Renal cortex interstitium (tissue), 11 donors: ENCODE data around the gene KRTAP1-3. TPM values are rescaled to one million over a fixed set of nuclear protein-coding genes. Genes with fewer than 3 reads are reported as not detected.

ENCODE experiments used
- DNase-seq, 11 donors: peaks; one replicate each; pipeline ENCODE4 v3.0.0-alpha.2; 2013; ENCODE audit warnings: low read depth in 9 of 11, low spot score in 4 of 11; ENCODE audit errors: extremely low read depth in 1 of 11
- polyA plus RNA-seq, 3 donors: library from polyadenylated mRNA; unstranded; fragments of 120-200 nt; gene quantifications; one replicate each; pipeline ENCODE4 v1.2.1, GENCODE V29; 2013; ENCODE audit not compliant: insufficient read length in 3 of 3

KRTAP1-3 gene
- polyA plus RNA-seq, 3 donors, result not detected

DNA sequence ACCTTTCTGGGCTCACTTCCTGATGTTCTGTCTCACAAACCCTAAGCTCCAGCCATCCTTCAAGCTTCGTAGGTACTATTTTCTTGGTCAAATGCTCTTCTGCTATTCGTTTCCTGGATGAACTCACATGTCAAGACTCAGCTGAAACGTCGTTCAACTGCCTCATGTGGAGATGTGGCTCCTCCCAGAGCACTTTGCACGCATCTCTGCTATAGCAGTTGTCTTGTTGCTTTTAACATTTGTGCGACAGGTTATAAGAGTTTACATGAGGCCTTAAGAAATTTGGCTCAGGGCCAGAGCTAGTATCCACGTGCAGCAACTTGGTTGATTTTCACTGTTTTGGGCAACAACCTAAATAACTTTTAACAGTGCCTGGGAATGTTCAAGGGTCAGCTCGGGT, 47.8 kb downstream of the KRTAP1-3 start:
- DNase-seq, result no peak

- no peak for DNase-seq
These were observed 50.4 kb downstream of the KRTAP1-3 start, which contains the start of gene KRT40 for GRCh38 chr17:40984226-40984625. TSS of gene KRT40 (minus strand) at chr17:40984326. CDS start at chr17:40984273, 53 bp downstream.

Other genes with a start within 250 kb of the KRTAP1-3 start
- gene KRT28, start 234.9 kb downstream of the KRTAP1-3 start, polyA plus RNA-seq, result not detected
- gene KRT10, start 212.3 kb downstream of the KRTAP1-3 start, polyA plus RNA-seq, result 10 to 100 TPM; 47.1 to 49.5 (median 48.5) TPM
- not detected for gene KRT12, start 167.7 kb downstream of the KRTAP1-3 start, polyA plus RNA-seq
- gene KRT20, start 149.6 kb downstream of the KRTAP1-3 start, polyA plus RNA-seq, result under 1 TPM in 2 of 3 donors, not detected in 1; 0.11 to 0.19 TPM
- gene KRT23, start 97.2 kb downstream of the KRTAP1-3 start, polyA plus RNA-seq, result 1 to 10 TPM in 1 of 3 donors, under 1 TPM in 2; 0.80 to 1.4 (median 0.94) TPM
- not detected for gene KRT39, start 67.9 kb downstream of the KRTAP1-3 start, polyA plus RNA-seq
- not detected for gene KRT40, start 50.5 kb downstream of the KRTAP1-3 start, polyA plus RNA-seq
- not detected for gene KRTAP3-3, start 40.7 kb downstream of the KRTAP1-3 start, polyA plus RNA-seq
- gene KRTAP3-2, start 35.0 kb downstream of the KRTAP1-3 start, polyA plus RNA-seq, result not detected
- gene KRTAP3-1, start 25.7 kb downstream of the KRTAP1-3 start, polyA plus RNA-seq, result not detected
- gene KRTAP1-5, start 7.7 kb downstream of the KRTAP1-3 start, polyA plus RNA-seq, result not detected
- not detected for gene KRTAP1-4, start 4.7 kb downstream of the KRTAP1-3 start, polyA plus RNA-seq
- gene KRTAP1-1, start 6.6 kb upstream of the KRTAP1-3 start, polyA plus RNA-seq, result not detected
- gene KRTAP2-1, start 12.4 kb upstream of the KRTAP1-3 start, polyA plus RNA-seq, result not detected
- not detected for gene KRTAP2-2, start 20.4 kb upstream of the KRTAP1-3 start, polyA plus RNA-seq
- gene KRTAP2-3, start 25.2 kb upstream of the KRTAP1-3 start, polyA plus RNA-seq, result not detected
- not detected for gene KRTAP2-4, start 31.0 kb upstream of the KRTAP1-3 start, polyA plus RNA-seq
- not detected for gene KRTAP4-7, start 49.3 kb upstream of the KRTAP1-3 start, polyA plus RNA-seq
- gene KRTAP4-8, start 63.3 kb upstream of the KRTAP1-3 start, polyA plus RNA-seq, result not detected
- gene KRTAP4-16, start 67.3 kb upstream of the KRTAP1-3 start, polyA plus RNA-seq, result not detected
- not detected for gene KRTAP4-9, start 70.5 kb upstream of the KRTAP1-3 start, polyA plus RNA-seq
- not detected for gene KRTAP4-11, start 83.5 kb upstream of the KRTAP1-3 start, polyA plus RNA-seq
- gene KRTAP4-12, start 89.3 kb upstream of the KRTAP1-3 start, polyA plus RNA-seq, result not detected
- gene KRTAP4-6, start 105.7 kb upstream of the KRTAP1-3 start, polyA plus RNA-seq, result not detected
- gene KRTAP4-5, start 115.0 kb upstream of the KRTAP1-3 start, polyA plus RNA-seq, result not detected
- gene KRTAP4-4, start 125.9 kb upstream of the KRTAP1-3 start, polyA plus RNA-seq, result not detected
- gene KRTAP4-3, start 133.3 kb upstream of the KRTAP1-3 start, polyA plus RNA-seq, result not detected
- gene KRTAP4-2, start 143.3 kb upstream of the KRTAP1-3 start, polyA plus RNA-seq, result not detected
- not detected for gene KRTAP4-1, start 150.0 kb upstream of the KRTAP1-3 start, polyA plus RNA-seq
- not detected for gene KRTAP9-1, start 155.0 kb upstream of the KRTAP1-3 start, polyA plus RNA-seq
- gene KRTAP9-2, start 191.8 kb upstream of the KRTAP1-3 start, polyA plus RNA-seq, result not detected
- gene KRTAP9-3, start 197.6 kb upstream of the KRTAP1-3 start, polyA plus RNA-seq, result not detected
- gene KRTAP9-8, start 203.1 kb upstream of the KRTAP1-3 start, polyA plus RNA-seq, result not detected
- not detected for gene KRTAP9-4, start 214.8 kb upstream of the KRTAP1-3 start, polyA plus RNA-seq
- not detected for gene KRTAP9-9, start 220.5 kb upstream of the KRTAP1-3 start, polyA plus RNA-seq
- under 1 TPM in 1 of 3 donors, not detected in 2; 0.19 TPM for gene KRTAP9-6, start 230.5 kb upstream of the KRTAP1-3 start, polyA plus RNA-seq
- not detected for gene KRTAP9-7, start 240.8 kb upstream of the KRTAP1-3 start, polyA plus RNA-seq